HepG2 (cell line): Measurements from ENCODE around the gene METTL23. TPM values are rescaled to one million over a fixed set of nuclear protein-coding genes. Genes with fewer than 3 reads are reported as not detected.

ENCODE experiments used
- HOXA3 ChIP-seq: sonication (generic); formaldehyde crosslinking; IDR thresholded peaks from 2 replicates; pipeline ENCODE4 v1.5.0; 2020; ENCODE audit warnings: missing genetic modification reagents
- MBD4 ChIP-seq: IDR thresholded peaks from 2 replicates; pipeline ENCODE4 v1.6.1; 2012; ENCODE audit warnings: low read length, inconsistent platforms, borderline replicate concordance
- NR2F2 ChIP-seq: IDR thresholded peaks from 2 replicates; pipeline ENCODE4 v1.6.1; 2012; ENCODE audit warnings: low read depth, inconsistent platforms, borderline replicate concordance
- REPIN1 ChIP-seq: sonication (generic); formaldehyde crosslinking; IDR thresholded peaks from 2 replicates; pipeline ENCODE4 v1.8.0; 2022; ENCODE audit warnings: missing genetic modification reagents, low read depth, mild to moderate bottlenecking, borderline replicate concordance
- SAFB2 ChIP-seq: sonication (generic); formaldehyde crosslinking; IDR thresholded peaks from 2 replicates; pipeline ENCODE4 v1.5.1; 2020; ENCODE audit warnings: missing genetic modification reagents, low read depth, mild to moderate bottlenecking, borderline replicate concordance
- SMYD3 ChIP-seq: sonication (generic); formaldehyde crosslinking; IDR thresholded peaks from 2 replicates; pipeline ENCODE4 v1.8.1; 2023; ENCODE audit warnings: mild to moderate bottlenecking, missing genetic modification reagents
- ZNF251 ChIP-seq: sonication (generic); formaldehyde crosslinking; IDR thresholded peaks from 2 replicates; pipeline ENCODE4 v1.9.0; 2021; ENCODE audit warnings: mild to moderate bottlenecking, missing genetic modification reagents
- ZNF264 ChIP-seq: sonication (generic); formaldehyde crosslinking; IDR thresholded peaks from 2 replicates; pipeline ENCODE4 v1.4.0; 2020; ENCODE audit warnings: missing genetic modification reagents
- ZNF331 ChIP-seq: sonication (generic); formaldehyde crosslinking; IDR thresholded peaks from 2 replicates; pipeline ENCODE4 v1.4.0; 2020; ENCODE audit warnings: missing genetic modification reagents
- ZNF772 ChIP-seq: sonication (generic); formaldehyde crosslinking; IDR thresholded peaks from 2 replicates; pipeline ENCODE4 v1.5.0; 2020; ENCODE audit warnings: mild to moderate bottlenecking, missing genetic modification reagents
- polyA plus RNA-seq, 8 experiments: library from polyadenylated mRNA; depleted of rRNA in 3 of 8; stranded (reverse) in 7 of 8; unstranded in 1 of 8; fragments of >200 nt; fragmentation: Illumina TruSeq in 4 of 8; extraction: Trizol in 4 of 8; gene quantifications; 2 replicates each; pipeline versions ENCODE4 v1.2.1 to v1.2.3, GENCODE V29; 2011 to 2016; ENCODE audit warnings: low read depth in 4 of 8, missing spikeins in 1 of 8, mixed read lengths in 1 of 8; ENCODE audit not compliant: insufficient read depth in 1 of 8
- total RNA-seq, 5 experiments: library from RNA; depleted of rRNA; stranded (reverse); fragments of >200 nt; fragmentation: Illumina TruSeq; extraction: Trizol; gene quantifications; 2 replicates each; pipeline ENCODE4 v1.2.3, GENCODE V29; 2016; ENCODE audit warnings: low read depth in 1 of 5
- TF ChIP-seq, protein P1 (sequence below): sonication (generic); IDR thresholded peaks from 2 replicates; pipeline ENCODE4 v1.6.1; 2016; ENCODE audit warnings: low read depth, borderline replicate concordance
- TF ChIP-seq, protein P2 (sequence below): IDR thresholded peaks from 2 replicates; pipeline ENCODE4 v1.6.1; 2016; ENCODE audit warnings: low read depth
- TF ChIP-seq, protein P3 (sequence below): sonication (generic); formaldehyde crosslinking; IDR thresholded peaks from 2 replicates; pipeline ENCODE4 v1.4.0; 2020; ENCODE audit warnings: missing genetic modification reagents, borderline replicate concordance
- TF ChIP-seq, protein P4 (sequence below): sonication (generic); formaldehyde crosslinking; IDR thresholded peaks from 2 replicates; pipeline ENCODE4 v1.4.0; 2020; ENCODE audit warnings: missing genetic modification reagents, borderline replicate concordance
- TF ChIP-seq, protein P5 (sequence below): sonication (generic); formaldehyde crosslinking; IDR thresholded peaks from 2 replicates; pipeline ENCODE4 v1.4.0; 2020; ENCODE audit warnings: missing genetic modification reagents
- TF ChIP-seq, protein P6 (sequence below): IDR thresholded peaks from 2 replicates; pipeline ENCODE4 v1.6.1; 2016

The METTL23 gene
- total and polyA plus RNA-seq, 2 of the 13 experiments (the other 11 are each of a cell fraction or from before 2014, with no cell fraction given): 39.9 to 104 TPM

DNA sequence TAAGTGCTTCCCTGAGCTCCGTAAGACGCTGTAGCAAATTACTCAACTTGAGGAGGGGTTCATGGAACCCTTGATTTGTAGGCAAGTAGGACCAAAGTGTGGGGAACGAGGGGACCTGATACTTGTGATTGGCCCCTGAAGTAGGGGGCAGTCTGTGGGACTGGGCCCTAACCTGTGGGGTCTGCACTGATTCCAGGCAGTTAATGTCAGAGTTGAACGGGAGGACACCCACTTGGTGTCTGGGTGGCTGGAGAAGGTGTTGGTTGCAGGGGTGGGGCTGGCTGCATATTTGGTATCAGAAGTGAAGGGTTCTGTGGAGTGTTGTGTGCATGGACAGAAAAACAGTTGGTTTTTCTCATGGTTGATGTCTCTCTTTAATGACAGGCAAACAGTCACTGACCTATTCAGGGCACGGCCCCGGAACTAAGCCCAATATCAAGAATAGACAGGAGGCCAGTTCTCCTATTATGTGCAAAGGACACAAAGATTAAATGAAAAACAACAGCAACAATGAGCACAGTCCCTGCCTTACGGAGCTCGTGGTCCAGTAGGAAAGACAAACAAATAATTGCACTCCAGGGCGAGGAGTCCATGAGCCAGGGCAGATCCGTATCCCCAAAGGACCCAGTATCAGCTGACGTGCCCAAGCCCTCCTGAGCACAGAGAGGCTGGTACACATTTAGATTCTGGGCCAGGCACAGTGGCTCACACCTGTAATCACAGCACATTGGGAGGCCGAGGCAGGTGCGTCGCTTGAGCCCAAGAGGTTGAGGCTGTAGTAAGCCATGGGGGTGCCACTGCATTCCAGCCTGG, 35.1 kb upstream of the METTL23 start (continued):
- peak; percentile 10; the same call in 1 of the 2 replicates for TF ChIP-seq ZNF331 (CRISPR knock-in tag)
- TF ChIP-seq, protein P1, sequence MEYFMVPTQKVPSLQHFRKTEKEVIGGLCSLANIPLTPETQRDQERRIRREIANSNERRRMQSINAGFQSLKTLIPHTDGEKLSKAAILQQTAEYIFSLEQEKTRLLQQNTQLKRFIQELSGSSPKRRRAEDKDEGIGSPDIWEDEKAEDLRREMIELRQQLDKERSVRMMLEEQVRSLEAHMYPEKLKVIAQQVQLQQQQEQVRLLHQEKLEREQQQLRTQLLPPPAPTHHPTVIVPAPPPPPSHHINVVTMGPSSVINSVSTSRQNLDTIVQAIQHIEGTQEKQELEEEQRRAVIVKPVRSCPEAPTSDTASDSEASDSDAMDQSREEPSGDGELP: peak; percentile 97
- TF ChIP-seq ZNF772 (CRISPR knock-in tag): peak; percentile 61; the same call in 1 of the 2 replicates
- no peak for TF ChIP-seq REPIN1 (CRISPR knock-in tag)
- TF ChIP-seq, protein P2, sequence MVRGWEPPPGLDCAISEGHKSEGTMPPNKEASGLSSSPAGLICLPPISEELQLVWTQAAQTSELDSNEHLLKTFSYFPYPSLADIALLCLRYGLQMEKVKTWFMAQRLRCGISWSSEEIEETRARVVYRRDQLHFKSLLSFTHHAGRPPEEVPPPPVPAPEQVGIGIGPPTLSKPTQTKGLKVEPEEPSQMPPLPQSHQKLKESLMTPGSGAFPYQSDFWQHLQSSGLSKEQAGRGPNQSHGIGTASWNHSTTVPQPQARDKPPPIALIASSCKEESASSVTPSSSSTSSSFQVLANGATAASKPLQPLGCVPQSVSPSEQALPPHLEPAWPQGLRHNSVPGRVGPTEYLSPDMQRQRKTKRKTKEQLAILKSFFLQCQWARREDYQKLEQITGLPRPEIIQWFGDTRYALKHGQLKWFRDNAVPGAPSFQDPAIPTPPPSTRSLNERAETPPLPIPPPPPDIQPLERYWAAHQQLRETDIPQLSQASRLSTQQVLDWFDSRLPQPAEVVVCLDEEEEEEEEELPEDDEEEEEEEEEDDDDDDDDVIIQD (CRISPR knock-in tag): peak; percentile 55
- TF ChIP-seq, protein P3, sequence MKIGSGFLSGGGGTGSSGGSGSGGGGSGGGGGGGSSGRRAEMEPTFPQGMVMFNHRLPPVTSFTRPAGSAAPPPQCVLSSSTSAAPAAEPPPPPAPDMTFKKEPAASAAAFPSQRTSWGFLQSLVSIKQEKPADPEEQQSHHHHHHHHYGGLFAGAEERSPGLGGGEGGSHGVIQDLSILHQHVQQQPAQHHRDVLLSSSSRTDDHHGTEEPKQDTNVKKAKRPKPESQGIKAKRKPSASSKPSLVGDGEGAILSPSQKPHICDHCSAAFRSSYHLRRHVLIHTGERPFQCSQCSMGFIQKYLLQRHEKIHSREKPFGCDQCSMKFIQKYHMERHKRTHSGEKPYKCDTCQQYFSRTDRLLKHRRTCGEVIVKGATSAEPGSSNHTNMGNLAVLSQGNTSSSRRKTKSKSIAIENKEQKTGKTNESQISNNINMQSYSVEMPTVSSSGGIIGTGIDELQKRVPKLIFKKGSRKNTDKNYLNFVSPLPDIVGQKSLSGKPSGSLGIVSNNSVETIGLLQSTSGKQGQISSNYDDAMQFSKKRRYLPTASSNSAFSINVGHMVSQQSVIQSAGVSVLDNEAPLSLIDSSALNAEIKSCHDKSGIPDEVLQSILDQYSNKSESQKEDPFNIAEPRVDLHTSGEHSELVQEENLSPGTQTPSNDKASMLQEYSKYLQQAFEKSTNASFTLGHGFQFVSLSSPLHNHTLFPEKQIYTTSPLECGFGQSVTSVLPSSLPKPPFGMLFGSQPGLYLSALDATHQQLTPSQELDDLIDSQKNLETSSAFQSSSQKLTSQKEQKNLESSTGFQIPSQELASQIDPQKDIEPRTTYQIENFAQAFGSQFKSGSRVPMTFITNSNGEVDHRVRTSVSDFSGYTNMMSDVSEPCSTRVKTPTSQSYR (CRISPR knock-in tag): no peak; the same call in 1 of the 2 replicates
- TF ChIP-seq, protein P4, sequence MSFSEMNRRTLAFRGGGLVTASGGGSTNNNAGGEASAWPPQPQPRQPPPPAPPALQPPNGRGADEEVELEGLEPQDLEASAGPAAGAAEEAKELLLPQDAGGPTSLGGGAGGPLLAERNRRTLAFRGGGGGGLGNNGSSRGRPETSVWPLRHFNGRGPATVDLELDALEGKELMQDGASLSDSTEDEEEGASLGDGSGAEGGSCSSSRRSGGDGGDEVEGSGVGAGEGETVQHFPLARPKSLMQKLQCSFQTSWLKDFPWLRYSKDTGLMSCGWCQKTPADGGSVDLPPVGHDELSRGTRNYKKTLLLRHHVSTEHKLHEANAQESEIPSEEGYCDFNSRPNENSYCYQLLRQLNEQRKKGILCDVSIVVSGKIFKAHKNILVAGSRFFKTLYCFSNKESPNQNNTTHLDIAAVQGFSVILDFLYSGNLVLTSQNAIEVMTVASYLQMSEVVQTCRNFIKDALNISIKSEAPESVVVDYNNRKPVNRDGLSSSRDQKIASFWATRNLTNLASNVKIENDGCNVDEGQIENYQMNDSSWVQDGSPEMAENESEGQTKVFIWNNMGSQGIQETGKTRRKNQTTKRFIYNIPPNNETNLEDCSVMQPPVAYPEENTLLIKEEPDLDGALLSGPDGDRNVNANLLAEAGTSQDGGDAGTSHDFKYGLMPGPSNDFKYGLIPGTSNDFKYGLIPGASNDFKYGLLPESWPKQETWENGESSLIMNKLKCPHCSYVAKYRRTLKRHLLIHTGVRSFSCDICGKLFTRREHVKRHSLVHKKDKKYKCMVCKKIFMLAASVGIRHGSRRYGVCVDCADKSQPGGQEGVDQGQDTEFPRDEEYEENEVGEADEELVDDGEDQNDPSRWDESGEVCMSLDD: 0 out of 2 replicates have a peak, but pooled peaks have one; percentile 38
- TF ChIP-seq NR2F2: 0 out of 2 replicates have a peak, but pooled peaks have one; percentile 43
- TF ChIP-seq, protein P5, sequence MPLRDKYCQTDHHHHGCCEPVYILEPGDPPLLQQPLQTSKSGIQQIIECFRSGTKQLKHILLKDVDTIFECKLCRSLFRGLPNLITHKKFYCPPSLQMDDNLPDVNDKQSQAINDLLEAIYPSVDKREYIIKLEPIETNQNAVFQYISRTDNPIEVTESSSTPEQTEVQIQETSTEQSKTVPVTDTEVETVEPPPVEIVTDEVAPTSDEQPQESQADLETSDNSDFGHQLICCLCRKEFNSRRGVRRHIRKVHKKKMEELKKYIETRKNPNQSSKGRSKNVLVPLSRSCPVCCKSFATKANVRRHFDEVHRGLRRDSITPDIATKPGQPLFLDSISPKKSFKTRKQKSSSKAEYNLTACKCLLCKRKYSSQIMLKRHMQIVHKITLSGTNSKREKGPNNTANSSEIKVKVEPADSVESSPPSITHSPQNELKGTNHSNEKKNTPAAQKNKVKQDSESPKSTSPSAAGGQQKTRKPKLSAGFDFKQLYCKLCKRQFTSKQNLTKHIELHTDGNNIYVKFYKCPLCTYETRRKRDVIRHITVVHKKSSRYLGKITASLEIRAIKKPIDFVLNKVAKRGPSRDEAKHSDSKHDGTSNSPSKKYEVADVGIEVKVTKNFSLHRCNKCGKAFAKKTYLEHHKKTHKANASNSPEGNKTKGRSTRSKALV: 0 out of 2 replicates have a peak, but pooled peaks have one; percentile 46
- peak; percentile 81; the same call in 1 of the 2 replicates for TF ChIP-seq HOXA3 (CRISPR knock-in tag)
- TF ChIP-seq ZNF251 (CRISPR knock-in tag): no peak
- no peak for TF ChIP-seq SAFB2 (CRISPR knock-in tag)
- 0 out of 2 replicates have a peak, but pooled peaks have one; percentile 64 for TF ChIP-seq ZNF264 (CRISPR knock-in tag)
- TF ChIP-seq SMYD3 (CRISPR knock-in tag): peak; percentile 58; the same call in 1 of the 2 replicates
- TF ChIP-seq MBD4: no peak
- TF ChIP-seq, protein P6, sequence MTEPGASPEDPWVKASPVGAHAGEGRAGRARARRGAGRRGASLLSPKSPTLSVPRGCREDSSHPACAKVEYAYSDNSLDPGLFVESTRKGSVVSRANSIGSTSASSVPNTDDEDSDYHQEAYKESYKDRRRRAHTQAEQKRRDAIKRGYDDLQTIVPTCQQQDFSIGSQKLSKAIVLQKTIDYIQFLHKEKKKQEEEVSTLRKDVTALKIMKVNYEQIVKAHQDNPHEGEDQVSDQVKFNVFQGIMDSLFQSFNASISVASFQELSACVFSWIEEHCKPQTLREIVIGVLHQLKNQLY (CRISPR knock-in tag): peak; percentile 83
